HepG2 (cell line): ENCODE results near the gene AANAT. TPM values are rescaled to one million over a fixed set of nuclear protein-coding genes. Genes with fewer than 3 reads are reported as not detected.

Source experiments
- ATAC-seq: fragments of 200-7000 bp; cut with Tn5 transposase; 3 replicates; pipeline ENCODE4 v1.9.1; 2020; ENCODE audit warnings: mild to moderate bottlenecking, moderate library complexity
- BruUV-seq: library from RNA; stranded (reverse); fragments of 400-500 nt; replicated peaks from 2 replicates; lab custom pipeline; 2021; lab: Mats Ljungman, UMichigan
- CTCF ChIA-PET: fragments of 300-600 bp; formaldehyde crosslinking; extraction: SDS; loops from one replicate; lab custom pipeline; 2021; ENCODE audit warnings: low total read pairs, inconsistent platforms, low intra/inter-chr PET ratio; lab: Yijun Ruan, JAX
- POLR2A ChIA-PET: fragments of 350-600 bp; sonication (Branson Sonifier 250); formaldehyde crosslinking; loops from one replicate; lab custom pipeline; 2020; ENCODE audit warnings: antibody characterized with exemption, inconsistent platforms; lab: Yijun Ruan, JAX
- DNase-seq: peaks from one replicate; pipeline ENCODE4 v3.0.0-alpha.2; 2015; ENCODE audit warnings: low spot score
- FAIRE-seq: peaks from 3 replicates; lab custom pipeline; 2011; peaks lifted over from hg19 to GRCh38; lab: Jason Lieb, UNC
- H2AFZ ChIP-seq: one replicate; pipeline ENCODE4 v1.6.1; 2011; ENCODE audit warnings: low read length, inconsistent platforms
- H3K27ac ChIP-seq: fragments of 300-600 bp; 3 replicates; pipeline ENCODE4 v1.8.0; 2011; ENCODE audit warnings: mixed run types, mild to moderate bottlenecking, mixed read lengths, low read length, inconsistent platforms; ENCODE audit not compliant: insufficient read depth; ENCODE audit errors: extremely low read length
- H3K27me3 ChIP-seq, 2 experiments: fragments of 200-600 bp in 1 of 2; 2 replicates in 1 of 2; 3 replicates in 1 of 2; pipeline versions ENCODE4 v1.6.0 to v1.8.0; 2011; ENCODE audit warnings: low read length in 2 of 2, mild to moderate bottlenecking in 2 of 2, moderate library complexity in 2 of 2, inconsistent platforms in 1 of 2; ENCODE audit not compliant: insufficient read depth in 2 of 2, control insufficient read depth in 1 of 2
- H3K36me3 ChIP-seq, 2 experiments: fragments of 200-600 bp in 1 of 2; replicated peaks in 1 of 2; 2 replicates in 1 of 2; 3 replicates in 1 of 2; pipeline versions ENCODE4 v1.5.1 to v1.8.0; 2011; ENCODE audit warnings: low read length in 2 of 2, inconsistent platforms in 1 of 2; ENCODE audit not compliant: insufficient read depth in 2 of 2, control insufficient read depth in 1 of 2
- H3K4me1 ChIP-seq: 2 replicates; pipeline ENCODE4 v1.5.1; 2012; ENCODE audit warnings: low read length, inconsistent platforms; ENCODE audit not compliant: insufficient read depth
- H3K4me2 ChIP-seq: 2 replicates; pipeline ENCODE4 v1.6.0; 2011; ENCODE audit warnings: low read depth, low read length, inconsistent platforms
- H3K4me3 ChIP-seq, 3 experiments: fragments of 200-600 bp in 1 of 3; sonication (generic), shearing (Covaris generic) in 1 of 3; replicated peaks in 1 of 3; 2 replicates each; pipeline ENCODE4 v1.5.1; 2011 to 2016; ENCODE audit warnings: low read length in 3 of 3, inconsistent platforms in 2 of 3, low read depth in 2 of 3, mild to moderate bottlenecking in 2 of 3, control low read depth in 1 of 3, mixed read lengths in 1 of 3; ENCODE audit not compliant: insufficient read depth in 1 of 3
- H3K79me2 ChIP-seq: one replicate; pipeline ENCODE4 v1.6.1; 2011; ENCODE audit warnings: low read length, inconsistent platforms; ENCODE audit not compliant: insufficient read depth
- H3K9ac ChIP-seq: 2 replicates; pipeline ENCODE4 v1.6.0; 2011; ENCODE audit warnings: mild to moderate bottlenecking, low read depth, low read length, inconsistent platforms; ENCODE audit not compliant: insufficient read depth
- H3K9me3 ChIP-seq: 2 replicates; pipeline ENCODE4 v1.5.1; 2012; ENCODE audit warnings: mild to moderate bottlenecking, low read length
- H4K20me1 ChIP-seq: 2 replicates; pipeline ENCODE4 v1.6.0; 2011; ENCODE audit warnings: inconsistent platforms, mild to moderate bottlenecking, low read length, moderate library complexity; ENCODE audit not compliant: insufficient read depth
- CAMTA2 ChIP-seq: sonication (generic); formaldehyde crosslinking; IDR thresholded peaks from 2 replicates; pipeline ENCODE4 v1.4.0; 2020; ENCODE audit warnings: mild to moderate bottlenecking, missing genetic modification reagents, borderline replicate concordance
- FOXM1 ChIP-seq: sonication (generic); formaldehyde crosslinking; IDR thresholded peaks from 2 replicates; pipeline ENCODE4 v1.5.0; 2020; ENCODE audit warnings: missing genetic modification reagents
- HNF1B ChIP-seq: sonication (generic); formaldehyde crosslinking; IDR thresholded peaks from 2 replicates; pipeline ENCODE4 v1.5.1; 2020; ENCODE audit warnings: mild to moderate bottlenecking, moderate library complexity, missing genetic modification reagents
- KDM3A ChIP-seq: IDR thresholded peaks from 2 replicates; pipeline ENCODE4 v1.6.1; 2018; ENCODE audit warnings: low read depth, missing compliant biosample characterization
- MAX ChIP-seq: IDR thresholded peaks from 2 replicates; pipeline ENCODE4 v1.6.1; 2012; ENCODE audit warnings: inconsistent platforms
- THAP11 ChIP-seq: IDR thresholded peaks from 2 replicates; pipeline ENCODE4 v1.6.1; 2016; ENCODE audit warnings: missing biosample characterization, missing genetic modification reagents
- ZBED4 ChIP-seq: sonication (generic); formaldehyde crosslinking; IDR thresholded peaks from 2 replicates; pipeline ENCODE4 v1.4.0; 2020; ENCODE audit warnings: missing genetic modification reagents, borderline replicate concordance
- ZFP82 ChIP-seq: sonication (generic); formaldehyde crosslinking; IDR thresholded peaks from 2 replicates; pipeline ENCODE4 v1.5.1; 2020; ENCODE audit warnings: mild to moderate bottlenecking, missing genetic modification reagents, borderline replicate concordance
- ZNF263 ChIP-seq: sonication (generic); formaldehyde crosslinking; IDR thresholded peaks from 2 replicates; pipeline ENCODE4 v1.4.0; 2020; ENCODE audit warnings: missing genetic modification reagents
- ZNF280B ChIP-seq: sonication (generic); formaldehyde crosslinking; IDR thresholded peaks from 2 replicates; pipeline ENCODE4 v1.5.0; 2020; ENCODE audit warnings: missing genetic modification reagents, mild to moderate bottlenecking, borderline replicate concordance
- ZNF292 ChIP-seq: sonication (generic); formaldehyde crosslinking; IDR thresholded peaks from 2 replicates; pipeline ENCODE4 v1.8.1; 2022; ENCODE audit warnings: mild to moderate bottlenecking, low read depth, missing genetic modification reagents, borderline replicate concordance
- ZNF709 ChIP-seq: sonication (generic); formaldehyde crosslinking; IDR thresholded peaks from 2 replicates; pipeline ENCODE4 v1.5.0; 2020; ENCODE audit warnings: mild to moderate bottlenecking, missing genetic modification reagents
- WGBS: methylation state at CpG from one replicate; pipeline ENCODE4 v1.1.6; 2017; ENCODE audit warnings: low lambda C conversion rate; 5-methylcytosine and 5-hydroxymethylcytosine counted together
- in situ Hi-C: cut with HindIII; loops from 2 replicates; pipeline ENCODE4 v1.10.0; 2017; ENCODE audit warnings: low pct_unique_long_range_greater_than_20kb; ENCODE audit not compliant: extremely low pct_ligation_motif_present
- intact Hi-C: fragments of 100-400 bp; cut with micrococcal nuclease; formaldehyde crosslinking; loops from one replicate; pipeline ENCODE4 v1.10.0; 2022; ENCODE audit not compliant: unreplicated experiment
- polyA plus RNA-seq, 8 experiments: library from polyadenylated mRNA; depleted of rRNA in 3 of 8; stranded (reverse) in 7 of 8; unstranded in 1 of 8; fragments of >200 nt; fragmentation: Illumina TruSeq in 4 of 8; extraction: Trizol in 4 of 8; gene quantifications; 2 replicates each; pipeline versions ENCODE4 v1.2.1 to v1.2.3, GENCODE V29; 2011 to 2016; ENCODE audit warnings: low read depth in 4 of 8, missing spikeins in 1 of 8, mixed read lengths in 1 of 8; ENCODE audit not compliant: insufficient read depth in 1 of 8
- total RNA-seq, 5 experiments: library from RNA; depleted of rRNA; stranded (reverse); fragments of >200 nt; fragmentation: Illumina TruSeq; extraction: Trizol; gene quantifications; 2 replicates each; pipeline ENCODE4 v1.2.3, GENCODE V29; 2016; ENCODE audit warnings: low read depth in 1 of 5

The AANAT gene
- total and polyA plus RNA-seq, 2 of the 13 experiments (the other 11 are each of a cell fraction or from before 2014, with no cell fraction given) = 0.07 TPM; not detected in 1

- TF ChIP-seq ZBED4 (CRISPR knock-in tag) = no peak
- no peak for TF ChIP-seq THAP11 (CRISPR knock-in tag)
Observed at GRCh38 chr17:76511668-76512365, 44.4 kb downstream of the AANAT start (continued).

GRCh38 chr17:76512366-76513305, 45.2 kb downstream of the AANAT start:
- Histone ChIP-seq H3K4me1 (peaks cover 58% of the 10 kb centered on the region), H3K79me2 (no peaks in the 10 kb centered on the region), H3K27me3 (peaks cover 6 to 39% of the 10 kb centered on the region in 2 experiments), H2AFZ (no peak overlapping the region), H3K4me3 (peak overlapping the region in 1 of 3 experiments; percentile 29; a peak in 1 of 6 replicates), H3K36me3 (no peaks in the 10 kb centered on the region), H3K27ac (no peak overlapping the region), H3K4me2 (peak overlapping the region; percentile 47), H4K20me1 (no peaks in the 10 kb centered on the region), H3K9me3 (no peaks in the 10 kb centered on the region), H3K9ac (no peak overlapping the region)
- ChIA-PET CTCF (no interaction called here), POLR2A (interaction anchor here (0.8 to 2.0 kb wide), 6 partner anchors 11 to 44 kb away, joined by 3 to 10 read pairs (median 4); partner anchors contain the start of gene RHBDF2)
- peak; percentile 60 for ATAC-seq
- 10% methylated on average over 18 of the region's 22 CpGs for WGBS
- peak; percentile 40 for FAIRE-seq
- in situ Hi-C loops = no loop called here
- no TSS peak for BruUV-seq
- no peak for DNase-seq
- intact Hi-C loops = no loop called here
- TF ChIP-seq FOXM1 (CRISPR knock-in tag) = no peak
- no peak for TF ChIP-seq CAMTA2 (CRISPR knock-in tag)
- TF ChIP-seq ZNF292 (CRISPR knock-in tag) = peak; percentile 13; the same call in 1 of the 2 replicates
- 0 out of 2 replicates have a peak, but pooled peaks have one; percentile 11 for TF ChIP-seq ZNF280B (CRISPR knock-in tag)
- peak; percentile 7; the same call in 1 of the 2 replicates for TF ChIP-seq HNF1B (CRISPR knock-in tag)
- TF ChIP-seq ZNF263 (CRISPR knock-in tag) = 0 out of 2 replicates have a peak, but pooled peaks have one; percentile 24
- no peak for TF ChIP-seq KDM3A
- no peak for TF ChIP-seq ZFP82 (CRISPR knock-in tag)
- TF ChIP-seq ZNF709 (CRISPR knock-in tag) = no peak
- TF ChIP-seq MAX = peak; percentile 9; the same call in 1 of the 2 replicates
